CD4-positive, alpha-beta T cell treated with Interleukin-6 at 100 ng/mL for 8 hours (primary cell): Measurements from ENCODE around the gene MAP3K3.

Experiments
- DNase-seq: peaks from one replicate; pipeline ENCODE4 v3.0.0-alpha.2; 2020; ENCODE audit warnings: mixed read lengths, low spot score

Gene MAP3K3

DNA sequence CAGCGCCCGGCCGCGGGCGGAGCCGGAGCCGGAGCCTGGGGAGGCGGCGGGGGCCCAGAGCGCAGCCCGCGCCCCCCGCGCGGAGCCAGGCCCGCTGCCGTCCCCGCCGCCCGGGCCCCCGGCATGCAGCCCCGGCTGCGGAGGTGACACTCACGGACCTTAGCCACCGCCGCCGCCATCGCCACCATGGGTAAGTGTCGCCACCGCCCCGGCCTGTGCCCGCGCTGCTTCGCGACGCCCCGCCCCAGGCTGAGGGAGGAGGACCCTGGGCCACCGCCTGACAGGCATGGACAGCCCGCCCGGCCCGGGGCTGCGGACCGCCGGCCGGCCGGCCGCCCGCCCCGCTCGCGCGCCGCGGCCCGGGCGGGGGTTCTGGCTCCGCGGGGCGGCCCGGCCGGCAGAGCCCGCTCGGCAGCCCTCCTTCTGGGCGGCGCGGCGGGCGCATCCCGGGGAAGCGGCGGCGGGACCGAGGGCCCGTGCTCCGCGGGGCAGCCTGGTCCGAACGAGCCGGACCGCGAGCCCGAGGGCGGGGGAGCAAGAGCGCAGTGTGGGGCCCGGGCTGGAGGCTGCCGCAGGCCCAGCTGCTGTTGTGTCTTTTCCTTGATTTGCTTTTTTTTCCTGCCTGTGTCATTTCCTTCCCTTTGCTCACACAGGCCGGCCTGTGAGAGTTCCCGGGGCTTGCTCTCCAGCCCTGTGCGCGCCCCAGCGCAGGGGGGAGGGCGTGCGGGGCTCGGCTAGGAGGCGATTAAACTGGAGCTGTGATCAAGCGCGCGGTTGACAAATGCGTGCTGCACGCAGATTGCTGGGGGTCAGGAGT is 565 bp downstream of the MAP3K3 start:
- peak; percentile 46 for DNase-seq

DNA sequence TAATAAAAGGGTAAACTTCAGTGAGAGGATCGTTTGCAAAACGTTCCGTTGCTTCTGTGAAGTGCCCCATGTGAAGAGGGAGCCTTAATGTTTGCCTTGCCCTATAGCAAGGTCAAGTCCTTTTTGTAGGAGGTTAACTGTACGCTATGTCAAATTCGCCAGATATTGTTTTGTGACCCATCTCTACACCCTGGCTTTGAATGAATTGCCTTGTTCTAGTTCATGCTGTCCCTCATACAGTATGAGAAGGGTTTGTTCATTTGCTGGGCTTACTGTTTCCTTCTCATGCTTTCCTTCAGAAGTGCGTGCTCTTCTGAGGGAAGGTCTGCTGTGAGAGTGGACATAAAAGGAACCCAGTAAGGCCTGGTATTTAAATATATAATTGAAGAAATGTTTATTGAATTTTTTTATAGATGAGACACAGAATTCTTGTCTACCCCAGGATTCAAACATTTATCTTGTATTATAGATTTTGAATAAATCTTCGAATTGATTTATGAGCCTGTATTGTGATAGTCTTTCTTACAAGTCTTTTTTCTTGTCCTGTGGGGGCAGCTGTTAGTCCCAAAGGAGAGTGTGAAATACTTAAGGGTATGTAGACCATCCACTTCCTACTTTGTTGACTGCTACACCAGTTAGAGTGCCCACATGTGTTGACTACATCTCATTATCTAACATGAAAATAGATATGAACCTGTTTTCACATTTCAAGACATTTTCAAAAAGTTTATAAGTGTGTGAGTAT is 1.7 kb downstream of the MAP3K3 start:
- no peak for DNase-seq

DNA sequence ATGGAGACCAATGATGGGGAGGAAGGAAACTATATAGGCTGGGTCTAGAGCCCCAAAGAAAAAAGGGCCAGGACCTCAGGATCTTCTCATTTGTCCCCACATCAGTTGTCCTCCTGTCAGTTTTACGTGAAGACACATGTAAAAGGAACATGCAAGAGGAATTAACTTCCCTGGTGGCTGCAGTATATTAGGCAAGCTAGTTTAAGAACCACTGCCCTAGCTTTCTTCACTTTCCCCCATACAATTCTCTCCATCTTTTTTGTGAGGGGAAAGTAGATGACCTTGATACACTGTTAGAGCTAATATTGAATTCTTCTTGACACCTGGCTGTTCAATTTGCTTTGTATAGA is 2.3 kb downstream of the MAP3K3 start:
- no peak for DNase-seq

DNA sequence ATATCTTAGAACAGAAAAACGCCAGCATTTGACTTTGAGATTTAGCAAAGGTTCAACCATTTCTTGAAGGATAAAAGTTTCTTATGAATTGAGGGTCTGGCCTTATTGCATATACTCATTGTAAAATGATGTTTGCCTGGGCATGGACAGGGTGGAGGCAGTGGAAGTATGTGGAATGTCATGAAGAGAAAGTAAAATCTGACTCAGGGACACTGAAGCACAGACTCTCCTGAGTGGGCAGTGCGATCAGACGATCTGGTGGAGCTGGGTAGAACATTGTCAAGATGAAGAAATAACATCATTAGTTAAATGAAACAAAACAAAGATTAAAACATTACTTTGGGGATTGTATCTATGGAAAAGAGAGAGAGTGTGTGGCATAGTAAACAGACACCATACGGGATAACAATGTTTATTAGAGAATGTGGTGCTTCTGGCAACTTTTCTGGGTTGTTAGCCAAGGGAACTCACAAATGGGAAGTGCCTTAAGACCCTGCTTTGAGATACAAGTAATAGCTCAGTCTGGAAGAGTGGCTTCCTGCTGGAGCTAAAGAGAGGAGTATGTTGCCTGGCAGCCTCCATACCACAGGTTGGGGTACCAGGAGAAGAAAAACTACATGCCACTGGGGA is 4.4 kb downstream of the MAP3K3 start:
- DNase-seq, result no peak

DNA sequence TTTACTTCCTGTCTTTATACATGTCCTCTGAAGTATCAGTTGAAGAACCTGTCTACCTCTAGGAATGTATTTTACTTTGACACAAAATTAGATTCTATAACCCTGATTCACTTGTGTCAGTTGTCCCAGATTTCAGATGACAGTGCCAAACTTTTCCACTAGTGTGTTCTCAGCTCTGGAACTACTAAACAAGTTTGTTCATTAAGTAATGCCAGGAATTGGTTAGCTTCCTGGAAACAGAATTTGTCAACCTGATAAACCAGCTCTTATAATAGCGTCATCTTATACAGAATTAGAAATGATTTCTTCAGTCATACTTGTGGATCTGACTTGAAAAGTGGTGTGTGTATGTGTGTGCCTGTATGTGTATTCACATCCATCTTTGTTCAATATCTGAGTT is 7.4 kb downstream of the MAP3K3 start:
- DNase-seq, result no peak

GRCh38 chr17:63631062-63631461 is 8.8 kb downstream of the MAP3K3 start:
- DNase-seq, result no peak

DNA sequence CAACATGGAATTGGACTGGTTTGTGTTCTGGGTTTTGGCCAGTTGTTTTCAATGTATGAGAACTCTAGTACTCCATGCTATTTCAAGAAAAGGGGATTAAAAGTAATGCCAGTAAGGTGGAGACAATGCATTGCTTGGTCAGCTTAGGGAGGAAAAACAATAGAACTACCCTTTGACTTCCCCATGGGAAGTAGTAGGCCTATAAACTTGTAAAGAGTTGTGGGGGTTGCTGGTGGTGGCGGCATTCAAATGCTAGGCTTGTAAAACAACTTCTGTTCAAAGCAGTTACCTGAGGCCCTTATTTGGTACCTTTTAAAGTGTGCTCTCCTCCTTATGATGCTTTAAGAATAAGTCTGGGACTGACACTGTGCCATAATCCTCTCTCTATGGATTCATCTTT is 9.4 kb downstream of the MAP3K3 start:
- no peak for DNase-seq

DNA sequence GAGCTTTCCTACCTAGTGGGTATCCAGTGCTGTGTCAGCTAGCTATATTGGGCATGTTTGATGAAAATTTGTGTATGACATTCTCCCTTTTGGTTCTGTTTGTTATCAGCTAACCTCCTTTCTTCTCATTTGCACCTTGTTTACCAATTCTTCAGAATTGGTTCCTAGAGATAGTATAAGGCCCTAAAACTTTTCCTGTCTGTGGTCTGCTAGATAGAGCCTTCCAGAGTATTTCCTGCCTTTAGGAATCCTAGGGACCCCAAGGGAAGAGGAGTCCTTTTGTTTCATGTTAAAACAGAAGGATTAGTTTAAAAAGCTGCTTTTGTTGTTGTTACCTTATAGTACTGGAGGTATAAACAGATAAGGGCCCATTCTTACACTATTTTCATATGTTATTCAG is 11.5 kb downstream of the MAP3K3 start:
- DNase-seq, result no peak

- DNase-seq, result no peak
Observed at GRCh38 chr17:63634163-63634562, 11.9 kb downstream of the MAP3K3 start.

GRCh38 chr17:63634816-63635215 is 12.6 kb downstream of the MAP3K3 start:
- DNase-seq, result no peak

DNA sequence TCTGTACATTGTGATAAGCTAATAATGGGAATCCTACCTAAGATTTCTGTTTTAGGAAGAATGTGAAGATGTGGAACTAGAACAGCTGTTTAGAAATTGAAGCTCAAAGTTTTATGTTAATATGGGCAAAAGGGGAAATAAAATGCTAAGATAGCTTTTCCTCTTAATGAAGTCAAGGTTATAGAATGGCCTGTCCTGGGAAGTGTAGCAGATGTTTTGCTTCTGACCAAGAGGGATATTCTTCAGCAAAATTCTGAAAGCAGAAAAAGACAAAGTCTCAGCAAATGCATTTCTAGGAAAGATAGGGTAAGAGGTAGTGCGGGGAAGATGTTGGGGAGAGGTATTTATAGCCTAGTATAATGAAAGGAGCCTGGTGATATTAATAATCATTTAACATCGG is 13.1 kb downstream of the MAP3K3 start:
- no peak for DNase-seq

DNA sequence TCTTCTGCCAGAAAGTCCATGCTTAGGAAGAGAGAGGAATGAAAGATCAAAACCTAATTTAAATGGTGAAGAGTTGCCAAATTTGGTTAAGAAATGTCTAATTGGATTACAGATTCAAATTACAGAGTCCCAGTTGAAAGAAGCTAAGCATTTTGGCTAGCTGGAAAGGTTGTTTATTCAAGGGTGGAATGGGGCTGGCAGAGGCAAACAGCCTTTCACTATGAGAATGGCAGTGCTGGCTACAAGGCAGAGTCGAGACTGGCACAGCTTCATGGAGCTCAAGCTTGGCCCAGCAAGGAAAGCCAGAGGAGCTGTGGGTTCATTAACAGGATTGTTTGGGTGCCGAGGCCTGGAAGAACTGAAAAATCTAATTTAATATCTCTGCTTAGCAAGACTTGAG is 13.6 kb downstream of the MAP3K3 start:
- no peak for DNase-seq

DNA sequence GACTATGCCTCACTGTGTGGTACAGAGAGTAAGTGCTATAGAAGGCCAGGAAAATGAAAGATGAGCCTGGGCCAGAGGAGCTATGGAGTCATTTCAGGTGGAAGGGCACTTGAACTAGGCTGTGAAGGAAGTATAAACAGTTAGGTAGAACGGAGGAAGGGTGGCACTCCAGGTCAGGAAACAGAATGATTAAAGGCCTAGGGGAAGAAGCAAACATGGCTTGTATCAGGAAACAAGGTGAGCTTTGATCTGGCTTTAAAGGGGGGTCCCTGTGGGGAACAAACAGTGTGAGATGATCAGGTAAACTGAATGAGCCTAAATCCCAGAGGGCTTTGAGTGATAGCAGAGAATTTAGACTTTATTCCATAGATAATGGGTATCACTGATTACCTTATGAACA is 16.9 kb downstream of the MAP3K3 start:
- DNase-seq, result no peak

- no peak for DNase-seq
Observed at GRCh38 chr17:63640038-63640437, 17.8 kb downstream of the MAP3K3 start.

- DNase-seq, result no peak
Observed at GRCh38 chr17:63641692-63642448, 19.7 kb downstream of the MAP3K3 start.

DNA sequence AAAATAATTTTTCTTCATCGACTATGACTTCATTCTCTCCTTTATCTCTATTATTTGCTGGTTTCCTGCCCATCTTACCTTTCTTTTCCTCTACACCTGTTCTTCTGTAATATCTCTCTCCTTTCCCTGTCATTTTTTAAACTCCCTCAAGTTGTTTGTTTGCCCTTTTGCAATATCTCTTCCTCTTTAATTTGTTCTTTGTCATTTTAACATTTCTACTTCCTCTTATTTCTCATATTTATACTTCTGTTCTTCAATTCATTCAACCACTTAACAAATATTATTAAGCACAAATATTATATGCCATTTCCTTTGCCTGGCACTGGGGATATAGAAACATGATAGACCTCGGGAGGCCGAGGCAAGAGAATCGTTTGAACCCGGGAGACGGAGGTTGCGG is 22.6 kb downstream of the MAP3K3 start:
- DNase-seq, result no peak

- no peak for DNase-seq
Observed at GRCh38 chr17:63645775-63646487, 23.7 kb downstream of the MAP3K3 start.

DNA sequence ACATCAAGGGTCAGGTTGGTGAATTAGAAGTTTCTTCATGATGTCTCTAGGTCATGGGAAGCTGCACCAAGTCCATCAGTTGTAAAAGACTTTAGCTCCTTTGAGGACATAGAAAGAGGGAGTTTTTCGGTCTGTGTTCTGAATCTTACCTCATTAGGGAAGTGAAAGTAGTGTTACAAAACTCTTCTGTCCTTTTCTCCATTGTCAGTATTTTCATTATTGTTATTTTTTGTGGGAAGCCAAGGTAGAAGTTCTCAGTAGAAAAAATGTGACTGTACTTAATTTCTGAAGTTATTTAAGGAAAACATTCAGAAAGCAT is 24.2 kb downstream of the MAP3K3 start:
- no peak for DNase-seq

- DNase-seq, result no peak
Observed at GRCh38 chr17:63647065-63647725, 25.0 kb downstream of the MAP3K3 start.

GRCh38 chr17:63647936-63648335 is 25.7 kb downstream of the MAP3K3 start:
- no peak for DNase-seq

- DNase-seq, result no peak
Observed at GRCh38 chr17:63649813-63650212, 27.6 kb downstream of the MAP3K3 start.
